Measurements from ENCODE around the gene HELZ.
"Not testable (repeated sequence)": the region's sequence is repeated elsewhere in the genome, so short reads cannot be mapped to it uniquely, and the experiment has no call there.

HELZ gene

GRCh38 chr17:67119102-67119501, 125.9 kb downstream of the HELZ start:
- DNase-seq (ENCODE audit: low spot score), result no peak

- DNase-seq (ENCODE audit: low spot score), result no peak
These were observed 128.9 kb downstream of the HELZ start for GRCh38 chr17:67116045-67116575.

GRCh38 chr17:67115401-67115800, 129.6 kb downstream of the HELZ start:
- DNase-seq (ENCODE audit: low spot score), result no peak

GRCh38 chr17:67113486-67113885, 131.5 kb downstream of the HELZ start:
- no peak for DNase-seq (ENCODE audit: low spot score)

- DNase-seq (ENCODE audit: low spot score), result no peak
These were observed 133.2 kb downstream of the HELZ start for GRCh38 chr17:67111808-67112207.

GRCh38 chr17:67111327-67111726, 133.7 kb downstream of the HELZ start:
- DNase-seq (ENCODE audit: low spot score), result no peak

GRCh38 chr17:67110619-67111018, 134.4 kb downstream of the HELZ start:
- no peak for DNase-seq (ENCODE audit: low spot score)

GRCh38 chr17:67109111-67109510, 135.9 kb downstream of the HELZ start:
- no peak for DNase-seq (ENCODE audit: low spot score)

- DNase-seq (ENCODE audit: low spot score), result no peak
These were observed 136.9 kb downstream of the HELZ start for GRCh38 chr17:67107811-67108775.

GRCh38 chr17:67107171-67107570, 137.8 kb downstream of the HELZ start:
- no peak for DNase-seq (ENCODE audit: low spot score)

- DNase-seq (ENCODE audit: low spot score), result no peak
These were observed 139.8 kb downstream of the HELZ start for GRCh38 chr17:67105213-67105612.

- not testable (repeated sequence) for DNase-seq (ENCODE audit: low spot score)
These were observed 140.4 kb downstream of the HELZ start for GRCh38 chr17:67104641-67105040.

- no peak for DNase-seq (ENCODE audit: low spot score)
These were observed 147.0 kb downstream of the HELZ start for GRCh38 chr17:67098006-67098405.

- DNase-seq (ENCODE audit: low spot score), result no peak
These were observed 148.4 kb downstream of the HELZ start for GRCh38 chr17:67096609-67097008.

- DNase-seq (ENCODE audit: low spot score), result no peak
These were observed 149.2 kb downstream of the HELZ start for GRCh38 chr17:67095803-67096202.

- not testable (repeated sequence) for DNase-seq (ENCODE audit: low spot score)
These were observed 149.7 kb downstream of the HELZ start for GRCh38 chr17:67095291-67095690.

- DNase-seq (ENCODE audit: low spot score), result no peak
These were observed 151.6 kb downstream of the HELZ start for GRCh38 chr17:67093348-67093747.

- not testable (repeated sequence) for DNase-seq (ENCODE audit: low spot score)
These were observed 152.3 kb downstream of the HELZ start for GRCh38 chr17:67092710-67093109.

- no peak for DNase-seq (ENCODE audit: low spot score)
These were observed 152.7 kb downstream of the HELZ start for GRCh38 chr17:67092291-67092690.

- DNase-seq (ENCODE audit: low spot score), result no peak
These were observed 154.7 kb downstream of the HELZ start for GRCh38 chr17:67090341-67090740.

- no peak for DNase-seq (ENCODE audit: low spot score)
These were observed 156.4 kb downstream of the HELZ start for GRCh38 chr17:67088639-67089038.

GRCh38 chr17:67085406-67085805, 159.6 kb downstream of the HELZ start:
- no peak for DNase-seq (ENCODE audit: low spot score)

- no peak for DNase-seq (ENCODE audit: low spot score)
These were observed 162.9 kb downstream of the HELZ start for GRCh38 chr17:67082107-67082506.

GRCh38 chr17:67080804-67081203, 164.2 kb downstream of the HELZ start:
- DNase-seq (ENCODE audit: low spot score), result no peak
